HG02870 (cell line): ENCODE measurements around the gene CYTH4.

ENCODE experiments used
- ATAC-seq: cut with Tn5 transposase; IDR thresholded peaks from one replicate; pipeline ENCODE4 v1.9.1; 2021; ENCODE audit warnings: mild to moderate bottlenecking, moderate library complexity; ENCODE audit not compliant: unreplicated experiment

CYTH4 gene

DNA sequence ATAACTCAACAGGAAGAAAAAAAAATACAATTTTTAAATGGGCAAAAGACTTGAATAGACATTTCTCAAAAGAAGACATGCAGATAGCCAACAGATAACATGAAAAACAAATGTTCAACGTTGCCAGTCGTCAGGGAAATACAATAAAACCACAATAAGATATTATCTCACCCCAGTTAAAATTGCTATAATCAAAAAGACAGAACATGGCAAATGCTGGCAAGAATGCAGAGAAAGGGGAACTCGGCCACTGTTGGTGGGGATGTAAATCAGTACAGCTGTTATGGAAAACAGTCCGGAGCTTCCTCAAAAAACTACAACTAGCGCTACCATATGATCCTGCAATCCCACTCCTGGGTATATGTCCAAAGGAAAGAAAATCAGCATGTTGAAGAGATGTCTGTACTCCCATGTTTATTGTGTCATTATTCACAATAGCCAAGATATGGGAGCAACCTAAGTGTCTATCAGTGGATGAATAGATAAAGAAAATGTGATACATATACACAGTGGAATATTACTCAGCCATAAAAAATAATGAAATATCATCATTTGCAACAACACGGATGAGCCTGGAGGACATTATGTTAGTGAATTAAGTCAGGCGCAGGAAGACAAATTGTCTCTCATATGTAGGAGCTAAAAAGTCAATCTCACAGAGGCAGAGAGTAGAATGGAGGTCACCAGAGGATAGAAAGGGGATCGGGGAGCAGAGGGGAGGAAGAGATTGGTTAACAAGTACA, 12.2 kb upstream of the CYTH4 start:
- ATAC-seq: no peak

DNA sequence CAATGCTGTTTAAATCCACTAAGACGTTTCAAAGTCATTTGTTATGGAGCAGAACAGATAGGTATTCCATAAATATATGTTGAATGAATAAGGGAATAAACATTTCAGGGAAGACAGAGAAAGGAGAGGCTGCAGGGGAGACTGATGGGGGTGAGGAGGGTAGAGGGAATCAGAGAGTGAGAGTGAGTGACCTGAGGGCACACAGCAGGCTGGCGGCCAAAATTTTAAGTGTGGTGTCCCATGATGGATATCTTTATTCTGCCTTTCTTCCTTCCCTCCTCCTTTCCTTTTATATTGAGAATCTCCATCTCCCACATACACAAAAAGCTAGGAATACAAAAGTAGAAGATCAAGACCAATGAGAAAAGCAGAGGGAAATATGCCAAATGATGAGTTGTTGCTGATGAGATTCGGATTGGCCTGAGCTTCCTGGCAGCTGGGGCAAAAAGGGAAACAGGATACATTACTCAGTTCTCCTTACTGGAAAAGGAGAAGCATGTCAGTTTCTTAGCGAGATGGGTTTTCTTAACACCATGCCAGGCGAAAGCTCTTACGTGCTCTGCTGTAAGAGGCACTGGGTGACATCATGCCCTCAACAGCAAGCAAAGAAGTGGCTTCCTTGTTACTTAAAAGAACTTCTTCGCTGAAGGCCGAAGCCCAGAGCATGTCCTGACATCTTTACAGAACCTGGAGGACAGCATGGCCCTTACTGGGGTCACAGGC, 11.2 kb upstream of the CYTH4 start:
- ATAC-seq: no peak

GRCh38 chr22:37273126-37273845, 9.0 kb upstream of the CYTH4 start:
- no peak for ATAC-seq

- no peak for ATAC-seq
Observed at GRCh38 chr22:37273846-37274225, 8.5 kb upstream of the CYTH4 start.

GRCh38 chr22:37274380-37274862, 7.9 kb upstream of the CYTH4 start:
- ATAC-seq: no peak

GRCh38 chr22:37275134-37275533, 7.2 kb upstream of the CYTH4 start:
- no peak for ATAC-seq

GRCh38 chr22:37275622-37276021, 6.7 kb upstream of the CYTH4 start:
- ATAC-seq: no peak

GRCh38 chr22:37276776-37277175, 5.5 kb upstream of the CYTH4 start:
- no peak for ATAC-seq

DNA sequence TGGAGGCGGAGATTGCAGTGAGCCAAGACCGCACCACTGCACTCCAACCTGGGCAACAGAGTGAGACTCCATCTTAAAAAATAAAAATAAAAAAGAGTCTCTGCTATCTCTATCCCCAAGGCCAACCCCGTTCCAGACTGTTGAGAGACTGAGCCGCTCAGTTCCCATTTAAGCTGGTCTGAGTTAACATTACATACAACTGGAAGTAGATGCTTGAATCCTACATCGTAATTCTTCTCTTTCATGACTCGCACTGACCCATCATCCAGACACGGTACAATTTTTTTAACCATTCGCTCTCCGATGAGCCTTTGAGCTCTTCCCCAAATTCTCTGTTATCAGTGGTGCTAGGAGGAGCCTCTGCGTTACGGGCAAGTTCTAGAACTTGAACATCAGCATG, 4.9 kb upstream of the CYTH4 start:
- no peak for ATAC-seq

- no peak for ATAC-seq
Observed at GRCh38 chr22:37278261-37278660, 4.0 kb upstream of the CYTH4 start.

GRCh38 chr22:37279331-37280181, 2.8 kb upstream of the CYTH4 start:
- no peak for ATAC-seq

- no peak for ATAC-seq
Observed at GRCh38 chr22:37280718-37281117, 1.6 kb upstream of the CYTH4 start.

- no peak for ATAC-seq
Observed at GRCh38 chr22:37281195-37281594, 1.1 kb upstream of the CYTH4 start.

- no peak for ATAC-seq
Observed at GRCh38 chr22:37281646-37282384, 493 bp upstream of the CYTH4 start.

DNA sequence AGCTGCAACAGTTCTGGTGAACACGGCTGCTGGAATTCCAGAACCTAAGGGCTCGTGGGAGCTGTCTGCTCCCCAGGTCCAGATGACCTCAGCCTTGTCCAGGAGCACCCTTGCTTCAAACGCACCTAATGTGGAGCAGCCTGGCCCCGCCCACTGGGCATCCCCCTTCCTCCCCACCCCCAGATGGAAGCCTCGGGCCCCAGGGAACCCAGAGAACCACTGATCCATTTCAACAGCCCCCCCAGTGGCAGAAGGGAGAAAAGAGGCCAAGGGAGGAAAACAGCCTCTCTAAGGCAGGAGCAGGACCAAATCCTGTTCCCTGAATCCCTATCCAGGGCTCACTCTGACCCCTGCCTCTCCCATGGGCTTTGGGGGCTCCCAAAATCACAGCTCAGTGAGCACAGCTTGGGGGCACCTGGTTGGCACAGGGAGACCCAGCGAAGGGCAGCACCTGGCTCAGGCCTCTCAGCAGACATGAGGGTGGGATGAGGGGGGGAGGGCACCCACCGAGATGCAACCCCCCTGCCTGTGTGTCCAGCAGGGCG, 1.2 kb downstream of the CYTH4 start:
- no peak for ATAC-seq

- no peak for ATAC-seq
Observed at GRCh38 chr22:37284126-37284804, 2.0 kb downstream of the CYTH4 start.

- no peak for ATAC-seq
Observed at GRCh38 chr22:37284805-37285355, 2.6 kb downstream of the CYTH4 start.

- no peak for ATAC-seq
Observed at GRCh38 chr22:37285937-37286336, 3.6 kb downstream of the CYTH4 start.

DNA sequence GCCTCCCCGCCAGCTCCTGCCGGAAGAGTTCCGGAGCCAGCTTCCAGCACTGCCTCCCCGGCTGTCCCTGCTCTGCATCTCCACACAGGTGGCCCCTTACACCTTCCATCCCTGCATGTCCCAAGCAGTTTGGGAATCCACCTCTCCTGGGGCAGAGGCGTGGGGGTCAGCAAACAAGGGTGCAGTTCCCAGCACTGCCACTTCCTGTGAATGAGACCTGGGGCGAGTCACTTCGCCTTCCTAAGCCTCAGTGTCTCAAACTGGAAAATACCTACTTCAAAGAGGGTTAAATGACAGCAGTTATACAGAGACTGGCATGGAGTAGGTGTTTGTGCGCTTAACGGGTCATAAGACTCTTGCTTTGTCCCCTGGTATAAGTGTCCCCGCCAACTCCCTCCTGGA, 5.2 kb downstream of the CYTH4 start:
- ATAC-seq: no peak
